ENCODE results near the gene LIMK2. TPM values are rescaled to one million over a fixed set of nuclear protein-coding genes. Genes with fewer than 3 reads are reported as not detected.

Gene LIMK2
- total RNA-seq, 2 donors from 2014 or later: 20.7 to 25.3 TPM

DNA sequence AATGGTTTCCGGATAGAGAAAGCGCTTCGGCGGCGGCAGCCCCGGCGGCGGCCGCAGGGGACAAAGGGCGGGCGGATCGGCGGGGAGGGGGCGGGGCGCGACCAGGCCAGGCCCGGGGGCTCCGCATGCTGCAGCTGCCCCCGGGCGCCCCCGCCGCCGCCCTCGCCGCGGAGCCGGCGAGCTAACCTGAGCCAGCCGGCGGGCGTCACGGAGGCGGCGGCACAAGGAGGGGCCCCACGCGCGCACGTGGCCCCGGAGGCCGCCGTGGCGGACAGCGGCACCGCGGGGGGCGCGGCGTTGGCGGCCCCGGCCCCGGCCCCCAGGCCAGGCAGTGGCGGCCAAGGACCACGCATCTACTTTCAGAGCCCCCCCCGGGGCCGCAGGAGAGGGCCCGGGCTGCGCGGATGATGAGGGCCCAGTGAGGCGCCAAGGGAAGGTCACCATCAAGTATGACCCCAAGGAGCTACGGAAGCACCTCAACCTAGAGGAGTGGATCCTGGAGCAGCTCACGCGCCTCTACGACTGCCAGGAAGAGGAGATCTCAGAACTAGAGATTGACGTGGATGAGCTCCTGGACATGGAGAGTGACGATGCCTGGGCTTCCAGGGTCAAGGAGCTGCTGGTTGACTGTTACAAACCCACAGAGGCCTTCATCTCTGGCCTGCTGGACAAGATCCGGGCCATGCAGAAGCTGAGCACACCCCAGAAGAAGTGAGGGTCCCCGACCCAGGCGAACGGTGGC lies 64.5 kb downstream of the LIMK2 start:
- DNase-seq (no peak), ATAC-seq (no peak)
- H3K9me3 ChIP-seq (ENCODE audit: control insufficient read depth, low read length, poor library complexity, severe bottlenecking): no peaks in the 10 kb centered on the region
- Mint-ChIP-seq H3K36me3 (ENCODE audit: low read depth) (peaks cover 7% of the 10 kb centered on the region), H3K27me3 (no peaks in the 10 kb centered on the region), H3K4me3 (peak overlapping the region; percentile 9), H3K27ac (peak overlapping the region; percentile 94), H3K4me1 (peaks cover 55% of the 10 kb centered on the region)

DNA sequence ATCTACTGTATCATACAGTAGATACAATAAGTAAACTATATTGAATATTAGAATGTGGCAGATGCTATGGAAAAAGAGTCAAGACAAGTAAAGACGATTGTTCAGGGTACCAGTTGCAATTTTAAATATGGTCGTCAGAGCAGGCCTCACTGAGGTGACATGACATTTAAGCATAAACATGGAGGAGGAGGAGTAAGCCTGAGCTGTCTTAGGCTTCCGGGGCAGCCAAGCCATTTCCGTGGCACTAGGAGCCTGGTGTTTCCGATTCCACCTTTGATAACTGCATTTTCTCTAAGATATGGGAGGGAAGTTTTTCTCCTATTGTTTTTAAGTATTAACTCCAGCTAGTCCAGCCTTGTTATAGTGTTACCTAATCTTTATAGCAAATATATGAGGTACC lies 65.6 kb downstream of the LIMK2 start:
- peaks cover 53% of the 10 kb centered on the region for H3K4me1 Mint-ChIP-seq
- H3K27ac Mint-ChIP-seq: peak overlapping the region; percentile 100
- H3K27me3 Mint-ChIP-seq: no peaks in the 10 kb centered on the region
- ATAC-seq: no peak
- DNase-seq: no peak
- peak overlapping the region; percentile 83 for H3K4me3 Mint-ChIP-seq
- no peaks in the 10 kb centered on the region for H3K9me3 ChIP-seq (ENCODE audit: control insufficient read depth, low read length, poor library complexity, severe bottlenecking)
- peaks cover 6% of the 10 kb centered on the region for H3K36me3 Mint-ChIP-seq (ENCODE audit: low read depth)

DNA sequence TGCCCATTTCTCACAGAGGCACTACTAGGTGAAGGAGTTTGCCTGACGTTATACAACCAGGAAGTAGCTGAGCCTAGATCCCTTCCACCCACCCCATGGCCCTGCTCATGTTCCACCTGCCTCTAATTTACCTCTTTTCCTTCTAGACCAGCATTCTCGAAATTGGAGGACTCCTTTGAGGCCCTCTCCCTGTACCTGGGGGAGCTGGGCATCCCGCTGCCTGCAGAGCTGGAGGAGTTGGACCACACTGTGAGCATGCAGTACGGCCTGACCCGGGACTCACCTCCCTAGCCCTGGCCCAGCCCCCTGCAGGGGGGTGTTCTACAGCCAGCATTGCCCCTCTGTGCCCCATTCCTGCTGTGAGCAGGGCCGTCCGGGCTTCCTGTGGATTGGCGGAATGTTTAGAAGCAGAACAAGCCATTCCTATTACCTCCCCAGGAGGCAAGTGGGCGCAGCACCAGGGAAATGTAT lies 66.1 kb downstream of the LIMK2 start:
- Mint-ChIP-seq H3K4me1 (peaks cover 52% of the 10 kb centered on the region), H3K27ac (peak overlapping the region; percentile 100), H3K4me3 (peak overlapping the region; percentile 83), H3K36me3 (ENCODE audit: low read depth) (peaks cover 8% of the 10 kb centered on the region), H3K27me3 (no peaks in the 10 kb centered on the region)
- ATAC-seq (peak; percentile 18), DNase-seq (no peak)
- no peaks in the 10 kb centered on the region for H3K9me3 ChIP-seq (ENCODE audit: control insufficient read depth, low read length, poor library complexity, severe bottlenecking)

DNA sequence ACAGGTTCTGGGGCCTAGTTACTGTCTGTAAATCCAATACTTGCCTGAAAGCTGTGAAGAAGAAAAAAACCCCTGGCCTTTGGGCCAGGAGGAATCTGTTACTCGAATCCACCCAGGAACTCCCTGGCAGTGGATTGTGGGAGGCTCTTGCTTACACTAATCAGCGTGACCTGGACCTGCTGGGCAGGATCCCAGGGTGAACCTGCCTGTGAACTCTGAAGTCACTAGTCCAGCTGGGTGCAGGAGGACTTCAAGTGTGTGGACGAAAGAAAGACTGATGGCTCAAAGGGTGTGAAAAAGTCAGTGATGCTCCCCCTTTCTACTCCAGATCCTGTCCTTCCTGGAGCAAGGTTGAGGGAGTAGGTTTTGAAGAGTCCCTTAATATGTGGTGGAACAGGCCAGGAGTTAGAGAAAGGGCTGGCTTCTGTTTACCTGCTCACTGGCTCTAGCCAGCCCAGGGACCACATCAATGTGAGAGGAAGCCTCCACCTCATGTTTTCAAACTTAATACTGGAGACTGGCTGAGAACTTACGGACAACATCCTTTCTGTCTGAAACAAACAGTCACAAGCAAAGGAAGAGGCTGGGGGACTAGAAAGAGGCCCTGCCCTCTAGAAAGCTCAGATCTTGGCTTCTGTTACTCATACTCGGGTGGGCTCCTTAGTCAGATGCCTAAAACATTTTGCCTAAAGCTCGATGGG lies 66.7 kb downstream of the LIMK2 start:
- ATAC-seq: peak; percentile 71
- no peak for DNase-seq
- H3K9me3 ChIP-seq (ENCODE audit: control insufficient read depth, low read length, poor library complexity, severe bottlenecking): no peaks in the 10 kb centered on the region
- peaks cover 54% of the 10 kb centered on the region for H3K4me1 Mint-ChIP-seq
- peak overlapping the region; percentile 83 for H3K4me3 Mint-ChIP-seq
- H3K36me3 Mint-ChIP-seq (ENCODE audit: low read depth): peaks cover 9% of the 10 kb centered on the region
- no peaks in the 10 kb centered on the region for H3K27me3 Mint-ChIP-seq
- H3K27ac Mint-ChIP-seq: peak overlapping the region; percentile 100

DNA sequence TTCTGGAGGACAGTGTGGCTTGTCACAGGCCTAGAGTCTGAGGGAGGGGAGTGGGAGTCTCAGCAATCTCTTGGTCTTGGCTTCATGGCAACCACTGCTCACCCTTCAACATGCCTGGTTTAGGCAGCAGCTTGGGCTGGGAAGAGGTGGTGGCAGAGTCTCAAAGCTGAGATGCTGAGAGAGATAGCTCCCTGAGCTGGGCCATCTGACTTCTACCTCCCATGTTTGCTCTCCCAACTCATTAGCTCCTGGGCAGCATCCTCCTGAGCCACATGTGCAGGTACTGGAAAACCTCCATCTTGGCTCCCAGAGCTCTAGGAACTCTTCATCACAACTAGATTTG lies 67.2 kb downstream of the LIMK2 start:
- Mint-ChIP-seq H3K36me3 (ENCODE audit: low read depth) (peaks cover 7% of the 10 kb centered on the region), H3K27me3 (no peaks in the 10 kb centered on the region), H3K27ac (peak overlapping the region; percentile 100), H3K4me3 (peak overlapping the region; percentile 83), H3K4me1 (peaks cover 57% of the 10 kb centered on the region)
- ATAC-seq: no peak
- DNase-seq: no peak
- no peaks in the 10 kb centered on the region for H3K9me3 ChIP-seq (ENCODE audit: control insufficient read depth, low read length, poor library complexity, severe bottlenecking)

DNA sequence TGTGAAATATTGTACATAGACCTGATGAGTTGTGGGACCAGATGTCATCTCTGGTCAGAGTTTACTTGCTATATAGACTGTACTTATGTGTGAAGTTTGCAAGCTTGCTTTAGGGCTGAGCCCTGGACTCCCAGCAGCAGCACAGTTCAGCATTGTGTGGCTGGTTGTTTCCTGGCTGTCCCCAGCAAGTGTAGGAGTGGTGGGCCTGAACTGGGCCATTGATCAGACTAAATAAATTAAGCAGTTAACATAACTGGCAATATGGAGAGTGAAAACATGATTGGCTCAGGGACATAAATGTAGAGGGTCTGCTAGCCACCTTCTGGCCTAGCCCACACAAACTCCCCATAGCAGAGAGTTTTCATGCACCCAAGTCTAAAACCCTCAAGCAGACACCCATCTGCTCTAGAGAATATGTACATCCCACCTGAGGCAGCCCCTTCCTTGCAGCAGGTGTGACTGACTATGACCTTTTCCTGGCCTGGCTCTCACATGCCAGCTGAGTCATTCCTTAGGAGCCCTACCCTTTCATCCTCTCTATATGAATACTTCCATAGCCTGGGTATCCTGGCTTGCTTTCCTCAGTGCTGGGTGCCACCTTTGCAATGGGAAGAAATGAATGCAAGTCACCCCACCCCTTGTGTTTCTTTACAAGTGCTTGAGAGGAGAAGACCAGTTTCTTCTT lies 67.9 kb downstream of the LIMK2 start:
- Mint-ChIP-seq H3K27me3 (no peaks in the 10 kb centered on the region), H3K27ac (peak overlapping the region; percentile 100), H3K36me3 (ENCODE audit: low read depth) (peaks cover 7% of the 10 kb centered on the region), H3K4me1 (peaks cover 61% of the 10 kb centered on the region), H3K4me3 (peak overlapping the region; percentile 83)
- no peaks in the 10 kb centered on the region for H3K9me3 ChIP-seq (ENCODE audit: control insufficient read depth, low read length, poor library complexity, severe bottlenecking)
- no peak for DNase-seq
- peak; percentile 18 for ATAC-seq

DNA sequence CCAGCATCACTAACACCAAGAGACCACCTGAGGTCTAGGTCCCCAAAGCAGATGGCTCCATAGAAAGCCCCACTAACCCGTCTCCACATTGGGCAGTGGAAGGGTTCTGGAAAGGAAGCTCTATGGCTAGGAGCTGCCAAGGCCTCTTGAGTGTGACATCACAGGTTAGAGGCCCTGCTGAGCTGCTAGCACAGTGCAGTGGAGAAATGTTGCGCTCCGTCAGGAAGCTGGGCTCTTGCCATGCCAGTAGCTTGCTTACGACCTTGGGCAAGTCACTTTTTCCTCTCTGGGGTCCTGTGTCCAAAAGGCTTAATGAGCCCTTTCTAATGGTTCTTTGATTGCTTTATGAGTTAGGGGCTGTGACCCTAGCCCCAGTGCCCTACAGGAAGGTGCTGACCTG lies 69.6 kb downstream of the LIMK2 start:
- H3K4me3 Mint-ChIP-seq: peak overlapping the region; percentile 74
- peaks cover 72% of the 10 kb centered on the region for H3K4me1 Mint-ChIP-seq
- DNase-seq (no peak), ATAC-seq (no peak)
- H3K27me3 Mint-ChIP-seq: no peaks in the 10 kb centered on the region
- peaks cover 9% of the 10 kb centered on the region for H3K36me3 Mint-ChIP-seq (ENCODE audit: low read depth)
- H3K27ac Mint-ChIP-seq: peak overlapping the region; percentile 100
- no peaks in the 10 kb centered on the region for H3K9me3 ChIP-seq (ENCODE audit: control insufficient read depth, low read length, poor library complexity, severe bottlenecking)

DNA sequence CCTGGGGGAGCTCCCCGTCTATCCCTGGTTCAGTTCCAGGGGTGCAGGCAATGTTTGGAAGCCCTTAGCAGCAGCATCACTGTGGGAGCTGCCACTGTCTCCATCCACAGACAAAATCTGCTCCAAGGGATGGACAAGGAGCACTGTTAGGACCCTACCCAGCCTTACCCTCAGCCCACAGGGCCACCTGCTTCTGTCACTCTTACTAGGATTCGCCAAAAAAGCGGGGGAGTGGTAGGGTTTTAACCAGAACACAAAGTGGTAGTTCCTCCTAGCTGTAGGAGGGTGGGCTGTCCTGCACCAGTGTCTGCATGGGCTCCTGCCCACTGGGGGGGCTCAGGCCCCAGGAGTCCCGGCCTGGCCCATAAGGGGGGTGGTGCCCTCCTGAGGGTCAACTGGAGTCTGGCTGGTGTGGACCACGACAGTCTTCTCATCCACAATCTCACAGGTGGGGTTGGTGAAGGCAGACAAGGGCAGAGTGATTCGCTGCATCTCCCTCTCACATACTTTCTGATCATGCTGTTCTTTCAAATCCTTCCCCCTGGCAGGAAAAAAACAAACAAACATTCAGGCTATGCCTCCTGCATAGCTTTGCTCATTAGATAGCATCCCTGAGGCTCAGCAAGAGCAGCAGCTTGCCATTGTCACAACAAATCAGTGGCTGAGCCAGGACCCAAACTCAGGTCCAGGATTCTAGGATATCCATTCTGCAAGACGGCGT lies 70.8 kb downstream of the LIMK2 start:
- ATAC-seq (no peak), DNase-seq (no peak)
- H3K27me3 Mint-ChIP-seq: no peaks in the 10 kb centered on the region
- H3K4me1 Mint-ChIP-seq: peaks cover 76% of the 10 kb centered on the region
- peaks cover 9% of the 10 kb centered on the region for H3K36me3 Mint-ChIP-seq (ENCODE audit: low read depth)
- peak overlapping the region; percentile 100 for H3K27ac Mint-ChIP-seq
- H3K4me3 Mint-ChIP-seq: peak overlapping the region; percentile 74
- no peaks in the 10 kb centered on the region for H3K9me3 ChIP-seq (ENCODE audit: control insufficient read depth, low read length, poor library complexity, severe bottlenecking)

DNA sequence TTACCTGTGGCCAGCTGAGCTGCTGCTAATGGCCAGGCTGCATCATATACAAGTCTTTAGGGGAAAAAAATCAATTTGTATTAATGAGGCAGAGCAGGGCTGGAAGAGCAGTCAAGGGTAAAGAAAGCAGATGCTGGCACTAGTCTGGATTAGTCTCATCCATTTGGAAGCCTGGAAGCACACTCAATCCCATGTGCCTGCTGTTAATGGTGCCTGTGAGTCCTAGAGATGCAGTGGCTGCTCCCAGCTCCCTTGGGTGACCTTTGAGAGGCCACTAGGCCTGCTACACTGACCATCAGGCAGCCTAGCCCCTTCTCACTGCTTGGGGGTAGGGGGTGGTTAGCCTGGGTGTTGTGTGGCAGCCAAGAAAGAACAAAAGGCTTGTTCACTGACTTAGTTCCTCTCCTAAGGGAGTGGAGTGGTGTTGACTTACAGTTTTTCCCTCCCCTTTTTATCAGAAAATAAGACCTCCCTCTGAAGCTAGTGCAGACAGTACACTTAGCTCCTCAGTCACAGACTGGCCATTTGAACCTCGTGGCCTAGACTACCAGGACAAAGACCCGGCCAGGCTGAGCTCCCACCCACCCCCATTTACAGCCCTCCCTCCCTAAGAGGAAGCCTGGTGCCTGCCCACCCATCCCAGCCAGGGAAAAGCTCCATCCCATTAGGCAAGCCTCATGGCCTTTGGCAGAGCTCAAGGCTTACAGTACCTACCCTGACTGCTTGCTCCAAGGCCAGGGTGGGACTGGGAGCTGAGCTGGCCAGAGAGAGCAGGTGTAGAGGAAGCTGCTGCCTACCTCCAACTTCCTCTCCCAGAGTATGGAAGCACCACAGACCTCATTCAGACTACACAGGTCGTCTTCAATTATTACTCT lies 72.4 kb downstream of the LIMK2 start:
- no peak for DNase-seq
- no peak for ATAC-seq
- no peaks in the 10 kb centered on the region for H3K27me3 Mint-ChIP-seq
- peaks cover 69% of the 10 kb centered on the region for H3K4me1 Mint-ChIP-seq
- no peaks in the 10 kb centered on the region for H3K9me3 ChIP-seq (ENCODE audit: control insufficient read depth, low read length, poor library complexity, severe bottlenecking)
- peaks cover 11% of the 10 kb centered on the region for H3K36me3 Mint-ChIP-seq (ENCODE audit: low read depth)
- H3K4me3 Mint-ChIP-seq: peak overlapping the region; percentile 99
- peak overlapping the region; percentile 100 for H3K27ac Mint-ChIP-seq

DNA sequence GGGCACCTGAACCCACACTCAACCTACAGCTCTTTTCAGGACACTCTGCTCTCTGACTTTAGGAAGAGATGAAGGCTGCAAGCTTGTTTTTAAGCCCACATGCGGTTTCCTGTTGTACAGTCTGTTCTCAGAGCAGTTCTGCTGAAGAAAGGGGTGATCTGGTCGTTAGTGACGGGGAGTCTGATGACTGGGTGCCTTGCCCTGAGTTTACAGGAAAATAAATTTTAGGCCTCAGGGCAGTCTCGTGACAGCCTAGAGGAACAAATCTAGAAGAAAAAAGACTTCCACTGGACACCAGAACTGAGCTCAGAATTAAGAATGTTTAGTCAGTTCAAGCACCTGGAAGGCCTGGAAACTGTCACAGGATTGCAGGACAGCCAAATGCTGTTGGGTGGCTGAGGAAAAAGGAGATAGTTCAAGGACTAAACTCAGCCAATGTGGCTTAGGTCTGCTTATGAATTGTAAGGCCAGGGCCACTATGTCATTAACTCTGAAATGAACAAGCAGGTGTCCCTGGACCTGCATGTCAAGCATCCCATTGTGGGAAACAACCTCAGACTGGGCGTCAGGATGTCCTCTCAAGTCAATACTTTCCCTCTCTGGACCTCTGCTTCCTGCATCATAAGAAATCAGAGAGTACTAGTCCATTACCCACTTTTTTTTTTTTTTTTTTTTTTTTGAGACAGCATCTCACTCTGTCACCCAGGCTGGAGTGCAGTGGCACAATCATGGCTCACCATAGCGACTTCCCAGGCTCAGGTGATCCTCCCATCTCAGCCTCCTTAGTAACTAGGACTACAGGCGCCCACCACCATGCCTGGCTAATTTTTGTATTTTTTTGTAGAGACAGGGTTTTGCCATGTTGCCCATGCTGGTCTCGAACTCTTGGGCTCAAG lies 74.5 kb downstream of the LIMK2 start:
- DNase-seq (peak in 2 of 3 donors; percentile 36 to 42), ATAC-seq (peak; percentile 51)
- Mint-ChIP-seq H3K4me1 (peaks cover 59% of the 10 kb centered on the region), H3K27ac (peak overlapping the region; percentile 100), H3K27me3 (no peaks in the 10 kb centered on the region), H3K4me3 (peak overlapping the region; percentile 99), H3K36me3 (ENCODE audit: low read depth) (peaks cover 16% of the 10 kb centered on the region)
- H3K9me3 ChIP-seq (ENCODE audit: control insufficient read depth, low read length, poor library complexity, severe bottlenecking): no peaks in the 10 kb centered on the region

DNA sequence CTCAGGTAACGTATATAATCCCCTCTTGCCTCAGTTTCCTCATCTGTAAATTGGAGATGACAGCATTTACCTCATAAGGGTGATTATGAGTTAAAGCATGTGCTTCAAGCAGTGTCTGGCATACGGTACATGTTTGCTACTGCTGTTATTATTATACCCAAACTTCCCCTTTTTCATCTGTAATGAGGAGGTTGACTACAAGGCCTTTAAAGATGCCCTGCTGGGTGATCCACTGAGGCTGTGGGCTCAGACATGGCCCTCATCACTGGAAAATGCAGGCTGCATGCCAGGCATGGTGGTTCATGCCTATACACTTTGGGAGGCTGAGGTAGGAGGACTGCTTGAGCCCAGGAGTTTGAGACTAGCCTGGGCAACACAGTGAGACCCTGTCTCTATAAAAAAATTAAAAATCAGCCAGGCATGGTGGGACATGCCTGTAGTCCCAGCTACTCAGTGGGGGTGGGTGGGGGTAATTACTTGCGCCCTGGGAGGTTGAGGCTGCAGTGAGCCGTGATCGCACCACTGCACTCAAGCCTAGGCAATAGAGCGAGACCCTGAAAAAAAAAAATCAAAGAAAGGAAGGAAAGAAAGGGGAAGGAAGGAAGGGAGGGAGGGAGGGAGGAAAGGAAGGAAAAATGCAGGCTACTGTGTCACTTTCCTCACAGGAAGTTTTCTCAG lies 75.9 kb downstream of the LIMK2 start:
- H3K9me3 ChIP-seq (ENCODE audit: control insufficient read depth, low read length, poor library complexity, severe bottlenecking): no peaks in the 10 kb centered on the region
- ATAC-seq (no peak), DNase-seq (no peak)
- Mint-ChIP-seq H3K27me3 (no peaks in the 10 kb centered on the region), H3K4me3 (peak overlapping the region; percentile 99), H3K4me1 (peaks cover 59% of the 10 kb centered on the region), H3K27ac (peak overlapping the region; percentile 100), H3K36me3 (ENCODE audit: low read depth) (peaks cover 14% of the 10 kb centered on the region)
